Measurements from ENCODE around the gene ANKRD10. TPM values are rescaled to one million over a fixed set of nuclear protein-coding genes. Genes with fewer than 3 reads are reported as not detected.
"Not testable (repeated sequence)": the region's sequence is repeated elsewhere in the genome, so short reads cannot be mapped to it uniquely, and the experiment has no call there.

Gene ANKRD10
- total RNA-seq, 1 donor from 2014 or later = 163 TPM

DNA sequence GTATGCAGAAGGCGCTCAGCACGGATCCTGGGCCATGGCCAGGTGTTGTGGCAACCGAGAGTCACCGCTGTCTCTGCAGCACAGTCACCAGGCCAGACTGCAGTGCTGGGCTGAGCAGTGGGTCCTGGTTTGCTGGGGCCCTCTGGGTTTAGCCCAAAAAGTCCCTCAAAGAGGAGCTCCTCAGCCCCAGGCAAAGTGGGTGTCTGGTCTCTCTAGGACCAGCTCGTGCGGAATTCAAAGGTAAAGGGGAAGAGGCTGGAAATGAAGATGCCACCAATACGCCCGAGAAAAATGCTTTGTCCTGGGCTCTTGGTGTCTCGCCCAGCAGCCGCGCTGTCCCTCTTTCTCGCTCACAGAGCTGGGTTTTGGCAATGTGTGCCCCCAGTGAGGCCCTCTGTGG lies 38.5 kb upstream of the ANKRD10 start:
- intact Hi-C loops (cut with micrococcal nuclease) = no loop called here

DNA sequence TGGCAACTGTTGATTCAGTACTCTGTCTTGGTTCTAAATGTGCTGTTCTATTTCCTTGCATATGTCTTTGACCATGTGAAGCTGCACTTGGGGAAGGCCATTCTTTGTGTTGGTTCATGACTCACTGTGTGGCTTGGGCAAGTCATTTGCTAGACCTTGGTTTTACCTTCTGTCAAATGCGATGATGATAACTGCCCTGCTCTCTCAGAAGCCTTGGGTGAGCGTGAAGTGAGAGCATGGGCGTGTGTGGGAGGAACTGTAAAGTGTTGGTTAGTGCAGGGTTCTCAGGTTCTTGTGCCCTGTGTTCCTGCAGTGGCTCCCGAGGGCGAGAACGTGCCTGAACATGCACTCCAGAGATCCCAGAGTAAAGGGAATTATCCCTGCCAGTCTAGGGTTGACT lies 37.3 kb upstream of the ANKRD10 start:
- intact Hi-C loops (cut with micrococcal nuclease); DNase-seq (ENCODE audit: low spot score); H3K9me3 Mint-ChIP-seq; H3K27me3 Mint-ChIP-seq (ENCODE audit: insufficient read depth); H3K36me3 Mint-ChIP-seq (ENCODE audit: low read depth): not testable (repeated sequence)
- peak overlapping the region; percentile 26 for H3K4me3 Mint-ChIP-seq
- peak overlapping the region; percentile 81 for H3K27ac Mint-ChIP-seq
- peaks cover 56% of the 10 kb centered on the region for H3K4me1 Mint-ChIP-seq (ENCODE audit: low read depth)

More for the DNA sequence above, 38.5 kb upstream of the ANKRD10 start:
- no peak for DNase-seq (ENCODE audit: low spot score)
- Mint-ChIP-seq H3K4me3 (peak overlapping the region; percentile 15), H3K4me1 (ENCODE audit: low read depth) (peaks cover 56% of the 10 kb centered on the region), H3K27ac (no peak overlapping the region), H3K36me3 (ENCODE audit: low read depth) (peaks cover 7% of the 10 kb centered on the region), H3K27me3 (ENCODE audit: insufficient read depth) (no peaks in the 10 kb centered on the region), H3K9me3 (peaks cover 5% of the 10 kb centered on the region)

- Mint-ChIP-seq H3K4me1 (ENCODE audit: low read depth) (peaks cover 54% of the 10 kb centered on the region), H3K36me3 (ENCODE audit: low read depth) (peaks cover 2% of the 10 kb centered on the region), H3K27ac (peak overlapping the region; percentile 58), H3K9me3 (no peaks in the 10 kb centered on the region), H3K4me3 (no peak overlapping the region), H3K27me3 (ENCODE audit: insufficient read depth) (no peaks in the 10 kb centered on the region)
- no peak for DNase-seq (ENCODE audit: low spot score)
- intact Hi-C loops (cut with micrococcal nuclease) = no loop called here
These were observed 36.1 kb upstream of the ANKRD10 start for GRCh38 chr13:110950819-110951570.

DNA sequence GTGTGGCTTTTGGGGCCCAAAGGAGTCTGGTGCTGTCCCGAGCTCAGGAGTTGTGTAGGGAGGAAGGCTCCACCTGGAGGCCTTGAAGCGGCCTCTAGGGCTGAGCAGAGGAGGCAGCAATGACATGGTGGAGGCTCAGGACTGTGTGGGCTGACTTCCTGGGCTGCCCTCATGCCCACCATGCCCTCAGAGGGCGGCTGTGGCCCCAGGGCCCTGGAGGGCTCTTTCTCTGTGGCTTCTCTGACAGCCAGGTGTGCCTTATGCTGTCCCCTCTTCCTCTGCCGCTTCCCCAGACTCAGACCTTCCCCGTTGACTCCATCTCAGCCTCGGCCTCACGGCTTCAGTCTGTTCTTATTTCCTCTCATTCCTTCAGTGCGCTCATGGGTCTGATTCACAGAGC lies 35.5 kb upstream of the ANKRD10 start:
- no peaks in the 10 kb centered on the region for H3K27me3 Mint-ChIP-seq (ENCODE audit: insufficient read depth)
- H3K27ac Mint-ChIP-seq = peak overlapping the region; percentile 49
- peaks cover 2% of the 10 kb centered on the region for H3K36me3 Mint-ChIP-seq (ENCODE audit: low read depth)
- no peaks in the 10 kb centered on the region for H3K9me3 Mint-ChIP-seq
- H3K4me1 Mint-ChIP-seq (ENCODE audit: low read depth) = peaks cover 59% of the 10 kb centered on the region
- H3K4me3 Mint-ChIP-seq = no peak overlapping the region
- DNase-seq (ENCODE audit: low spot score) = no peak
- intact Hi-C loops (cut with micrococcal nuclease) = no loop called here

DNA sequence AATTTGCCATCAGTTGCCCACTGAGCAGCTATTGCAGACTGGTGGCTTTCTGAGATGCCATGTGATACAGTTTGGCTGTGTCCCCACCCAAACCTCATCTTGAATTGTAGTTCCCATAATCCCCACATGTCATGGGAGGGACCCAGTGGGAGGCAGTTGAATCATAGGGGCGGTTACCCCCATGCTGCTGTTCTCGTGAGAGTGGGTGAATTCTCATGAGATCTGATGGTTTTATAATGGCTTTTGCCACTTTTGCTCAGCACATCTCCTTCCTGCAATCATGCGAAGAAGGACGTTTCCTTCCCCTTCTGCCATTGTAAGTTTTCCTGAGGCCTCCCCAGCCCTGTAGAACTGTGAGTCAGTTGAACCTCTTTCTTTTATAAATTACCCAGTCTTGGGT lies 34.8 kb upstream of the ANKRD10 start:
- Mint-ChIP-seq H3K4me3 (no peak overlapping the region), H3K27ac (no peak overlapping the region), H3K9me3 (no peaks in the 10 kb centered on the region), H3K4me1 (ENCODE audit: low read depth) (peaks cover 59% of the 10 kb centered on the region), H3K27me3 (ENCODE audit: insufficient read depth) (no peaks in the 10 kb centered on the region), H3K36me3 (ENCODE audit: low read depth) (peaks cover 2% of the 10 kb centered on the region)
- no peak for DNase-seq (ENCODE audit: low spot score)
- intact Hi-C loops (cut with micrococcal nuclease) = no loop called here

GRCh38 chr13:110949116-110949515 lies 34.2 kb upstream of the ANKRD10 start:
- Mint-ChIP-seq H3K4me1 (ENCODE audit: low read depth) (peaks cover 63% of the 10 kb centered on the region), H3K36me3 (ENCODE audit: low read depth) (peaks cover 2% of the 10 kb centered on the region), H3K9me3 (no peaks in the 10 kb centered on the region), H3K27ac (no peak overlapping the region), H3K27me3 (ENCODE audit: insufficient read depth) (no peaks in the 10 kb centered on the region), H3K4me3 (no peak overlapping the region)
- intact Hi-C loops (cut with micrococcal nuclease) = no loop called here
- no peak for DNase-seq (ENCODE audit: low spot score)

- H3K9me3 Mint-ChIP-seq; intact Hi-C loops (cut with micrococcal nuclease); H3K27ac Mint-ChIP-seq; H3K27me3 Mint-ChIP-seq (ENCODE audit: insufficient read depth); H3K4me3 Mint-ChIP-seq; H3K36me3 Mint-ChIP-seq (ENCODE audit: low read depth); DNase-seq (ENCODE audit: low spot score): not testable (repeated sequence)
- peaks cover 65% of the 10 kb centered on the region for H3K4me1 Mint-ChIP-seq (ENCODE audit: low read depth)
These were observed 32.5 kb upstream of the ANKRD10 start for GRCh38 chr13:110947338-110947737.

GRCh38 chr13:110945928-110946570 lies 31.2 kb upstream of the ANKRD10 start:
- intact Hi-C loops (cut with micrococcal nuclease) = loop anchor here (2.0 kb wide), 1 partner anchor 277 kb away; no protein-coding TSS in a partner anchor
- no peaks in the 10 kb centered on the region for H3K9me3 Mint-ChIP-seq
- no peak for DNase-seq (ENCODE audit: low spot score)
- peak overlapping the region; percentile 12 for H3K27ac Mint-ChIP-seq
- H3K27me3 Mint-ChIP-seq (ENCODE audit: insufficient read depth) = no peaks in the 10 kb centered on the region
- H3K4me1 Mint-ChIP-seq (ENCODE audit: low read depth) = peaks cover 67% of the 10 kb centered on the region
- H3K36me3 Mint-ChIP-seq (ENCODE audit: low read depth) = peaks cover 6% of the 10 kb centered on the region
- no peak overlapping the region for H3K4me3 Mint-ChIP-seq

- Mint-ChIP-seq H3K4me3 (no peak overlapping the region), H3K27ac (peak overlapping the region; percentile 87), H3K27me3 (ENCODE audit: insufficient read depth) (no peaks in the 10 kb centered on the region), H3K36me3 (ENCODE audit: low read depth) (peaks cover 6% of the 10 kb centered on the region), H3K4me1 (ENCODE audit: low read depth) (peaks cover 59% of the 10 kb centered on the region), H3K9me3 (no peaks in the 10 kb centered on the region)
- no peak for DNase-seq (ENCODE audit: low spot score)
- intact Hi-C loops (cut with micrococcal nuclease) = loop anchor here (1.0 to 2.0 kb wide), 7 partner anchors 20 to 278 kb away; partner anchors contain the start of gene ANKRD10
These were observed 30.4 kb upstream of the ANKRD10 start for GRCh38 chr13:110944968-110945927.

- peaks cover 4% of the 10 kb centered on the region for H3K36me3 Mint-ChIP-seq (ENCODE audit: low read depth)
- H3K4me1 Mint-ChIP-seq (ENCODE audit: low read depth) = peaks cover 56% of the 10 kb centered on the region
- H3K27me3 Mint-ChIP-seq (ENCODE audit: insufficient read depth) = no peaks in the 10 kb centered on the region
- peak; percentile 53 for DNase-seq (ENCODE audit: low spot score)
- peak overlapping the region; percentile 51 for H3K4me3 Mint-ChIP-seq
- intact Hi-C loops (cut with micrococcal nuclease) = loop anchor here (1.0 to 2.0 kb wide), 7 partner anchors 21 to 278 kb away; partner anchors contain the start of gene ANKRD10
- peak overlapping the region; percentile 87 for H3K27ac Mint-ChIP-seq
- H3K9me3 Mint-ChIP-seq = peaks cover under 1% of the 10 kb centered on the region
These were observed 29.5 kb upstream of the ANKRD10 start for GRCh38 chr13:110944121-110944967.

GRCh38 chr13:110942248-110942981 lies 27.5 kb upstream of the ANKRD10 start:
- Mint-ChIP-seq H3K27me3 (ENCODE audit: insufficient read depth) (no peaks in the 10 kb centered on the region), H3K4me1 (ENCODE audit: low read depth) (peaks cover 56% of the 10 kb centered on the region), H3K4me3 (peak overlapping the region; percentile 64), H3K9me3 (peaks cover 8% of the 10 kb centered on the region), H3K27ac (peak overlapping the region; percentile 85), H3K36me3 (ENCODE audit: low read depth) (peaks cover 4% of the 10 kb centered on the region)
- intact Hi-C loops (cut with micrococcal nuclease) = no loop called here
- no peak for DNase-seq (ENCODE audit: low spot score)

All from activated T-helper 1 cell treated with anti-CD3 and anti-CD28 coated beads, Interleukin-12 subunit alpha, Interleukin-12 subunit beta, Interleukin-2, Interleukin-4 antibody, amounts not matched to agents 30 ng/mL and 10 ng/mL and 1 ng/mL, durations not matched to agents 14 hours and 24 hours and 36 hours (primary cell).